Fibroblast of the aortic adventitia (primary cell): ENCODE results near the gene TAL1. TPM values are rescaled to one million over a fixed set of nuclear protein-coding genes. Genes with fewer than 3 reads are reported as not detected.

ENCODE experiments used
- DNase-seq: peaks from one replicate; pipeline ENCODE4 v3.0.0-alpha.2; 2010; ENCODE audit warnings: low read depth
- H3K4me3 ChIP-seq: 2 replicates; pipeline ENCODE4 v1.5.1; 2011; ENCODE audit warnings: low read depth, mild to moderate bottlenecking, control low read depth, low read length, moderate library complexity
- total RNA-seq: library from RNA; depleted of rRNA; stranded (reverse); fragments of >200 nt; gene quantifications from 2 replicates; pipeline ENCODE4 v1.2.3, GENCODE V29; 2012; ENCODE audit warnings: low replicate concordance
- TF ChIP-seq, protein P1 (sequence below): IDR thresholded peaks from 2 replicates; pipeline ENCODE4 v1.5.1; 2011; ENCODE audit warnings: mild to moderate bottlenecking, low read length, control low read depth, inconsistent platforms; ENCODE audit not compliant: insufficient read depth

Gene TAL1
- total RNA-seq, 1 donor = 0.36 TPM

DNA sequence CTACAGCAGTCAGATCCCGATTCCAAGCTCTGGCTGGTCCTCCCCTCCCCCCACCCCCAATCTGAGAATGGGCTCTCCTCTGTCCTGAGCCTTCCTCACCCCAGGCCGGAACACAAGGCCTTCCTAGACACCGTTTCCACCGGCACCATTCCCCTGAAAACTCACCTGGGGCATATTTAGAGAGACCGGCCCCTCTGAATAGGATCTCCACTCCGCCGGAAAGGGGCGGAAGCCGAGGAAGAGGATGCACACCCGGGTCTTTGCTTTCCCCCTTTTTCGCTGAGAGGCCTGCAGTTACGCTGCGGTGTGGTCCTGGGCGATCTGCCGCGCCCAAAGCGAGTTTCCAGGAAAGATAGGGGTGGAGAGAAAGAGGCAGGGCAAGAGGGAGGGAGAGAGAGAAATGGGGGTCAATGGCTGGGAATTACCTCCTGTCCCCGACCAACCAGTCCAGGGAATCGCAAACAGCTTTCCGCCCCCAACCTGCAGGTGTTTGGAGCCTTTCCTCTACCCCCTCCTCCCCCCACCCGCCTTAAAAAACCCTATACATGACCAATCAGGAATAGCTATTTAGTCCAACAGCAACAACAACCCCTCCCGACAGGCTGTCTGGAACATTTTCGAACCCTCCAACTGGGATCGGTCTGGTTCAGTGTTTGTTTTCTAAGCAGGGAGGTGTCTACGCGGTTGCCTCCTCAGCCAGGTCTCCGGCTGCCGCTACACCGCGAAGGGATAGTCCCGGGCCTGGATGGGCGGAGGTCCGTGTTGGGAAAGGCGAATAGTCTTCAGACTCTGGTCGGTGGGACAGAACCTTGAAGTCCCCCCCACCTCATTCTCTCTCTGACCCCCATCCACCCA is 2.8 kb downstream of the TAL1 start:
- DNase-seq = no peak
- TF ChIP-seq, protein P1, sequence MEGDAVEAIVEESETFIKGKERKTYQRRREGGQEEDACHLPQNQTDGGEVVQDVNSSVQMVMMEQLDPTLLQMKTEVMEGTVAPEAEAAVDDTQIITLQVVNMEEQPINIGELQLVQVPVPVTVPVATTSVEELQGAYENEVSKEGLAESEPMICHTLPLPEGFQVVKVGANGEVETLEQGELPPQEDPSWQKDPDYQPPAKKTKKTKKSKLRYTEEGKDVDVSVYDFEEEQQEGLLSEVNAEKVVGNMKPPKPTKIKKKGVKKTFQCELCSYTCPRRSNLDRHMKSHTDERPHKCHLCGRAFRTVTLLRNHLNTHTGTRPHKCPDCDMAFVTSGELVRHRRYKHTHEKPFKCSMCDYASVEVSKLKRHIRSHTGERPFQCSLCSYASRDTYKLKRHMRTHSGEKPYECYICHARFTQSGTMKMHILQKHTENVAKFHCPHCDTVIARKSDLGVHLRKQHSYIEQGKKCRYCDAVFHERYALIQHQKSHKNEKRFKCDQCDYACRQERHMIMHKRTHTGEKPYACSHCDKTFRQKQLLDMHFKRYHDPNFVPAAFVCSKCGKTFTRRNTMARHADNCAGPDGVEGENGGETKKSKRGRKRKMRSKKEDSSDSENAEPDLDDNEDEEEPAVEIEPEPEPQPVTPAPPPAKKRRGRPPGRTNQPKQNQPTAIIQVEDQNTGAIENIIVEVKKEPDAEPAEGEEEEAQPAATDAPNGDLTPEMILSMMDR = no peak
- H3K4me3 ChIP-seq = no peak overlapping the region

GRCh38 chr1:47228644-47229030 is 3.4 kb downstream of the TAL1 start:
- no peak overlapping the region for H3K4me3 ChIP-seq
- TF ChIP-seq, protein P1 = no peak
- no peak for DNase-seq

GRCh38 chr1:47227341-47228232 is 4.4 kb downstream of the TAL1 start:
- TF ChIP-seq, protein P1 = no peak
- DNase-seq = no peak
- no peak overlapping the region for H3K4me3 ChIP-seq

- no peak overlapping the region for H3K4me3 ChIP-seq
- TF ChIP-seq, protein P1 = no peak
- DNase-seq = no peak
Measured at GRCh38 chr1:47226839-47227215, 5.2 kb downstream of the TAL1 start.

GRCh38 chr1:47226121-47226838 is 5.7 kb downstream of the TAL1 start:
- TF ChIP-seq, protein P1 = no peak
- no peak overlapping the region for H3K4me3 ChIP-seq
- no peak for DNase-seq

DNA sequence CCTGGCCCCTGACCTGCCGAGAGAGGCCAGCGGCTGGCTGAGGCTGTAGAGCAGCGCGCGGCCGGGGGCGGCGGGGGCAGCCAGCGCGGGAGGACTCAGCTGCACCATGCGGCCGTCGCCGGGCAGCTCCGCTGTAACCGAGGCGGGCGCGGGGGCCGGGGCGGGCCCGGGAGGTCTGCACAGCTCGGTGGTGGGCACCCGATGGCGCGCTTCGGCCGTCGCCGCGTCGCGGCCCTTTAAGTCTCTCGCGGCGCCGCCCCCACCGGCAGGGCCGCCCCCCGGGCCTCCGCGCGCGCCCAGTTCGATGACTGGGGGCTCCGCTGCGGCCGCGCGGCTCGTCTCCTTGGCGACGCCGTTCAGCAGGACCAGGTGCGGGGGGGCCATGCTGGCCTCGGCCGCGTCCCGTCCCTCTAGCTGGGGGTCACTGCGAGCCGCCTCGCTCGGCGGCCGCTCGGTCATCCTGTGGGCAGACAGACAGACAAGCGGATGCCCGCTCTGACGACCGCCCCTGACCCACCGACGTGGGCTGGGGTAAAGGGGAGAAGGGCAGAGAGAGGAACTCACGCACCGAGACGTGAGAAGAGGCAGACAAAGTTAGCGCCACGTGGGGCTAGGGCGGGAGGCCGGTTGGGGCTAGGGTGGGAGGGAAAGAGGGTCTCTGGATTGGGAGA is 6.5 kb downstream of the TAL1 start:
- TF ChIP-seq, protein P1 = no peak
- H3K4me3 ChIP-seq = no peak overlapping the region
- DNase-seq = no peak
